WTC11 (cell line): ENCODE measurements around the gene SMAD3.

Source experiments
- CTCF ChIP-seq: fragments of 200-600 bp; IDR thresholded peaks from 2 replicates; pipeline ENCODE4 v1.8.0; 2022; ENCODE audit warnings: antibody characterized with exemption
- HMGXB4 ChIP-seq: sonication (generic); formaldehyde crosslinking; IDR thresholded peaks from 2 replicates; pipeline ENCODE4 v1.8.1; 2023; ENCODE audit warnings: mild to moderate bottlenecking, moderate library complexity, missing genetic modification reagents
- SP1 ChIP-seq: sonication (generic); formaldehyde crosslinking; conservative IDR thresholded peaks from 2 replicates; pipeline ENCODE4 v1.8.1; 2022; ENCODE audit warnings: missing genetic modification reagents
- TCF7 ChIP-seq: sonication (generic); formaldehyde crosslinking; IDR thresholded peaks from 2 replicates; pipeline ENCODE4 v1.8.0; 2022; ENCODE audit warnings: mild to moderate bottlenecking, low read depth, missing genetic modification reagents, moderate library complexity

GRCh38 chr15:67110958-67111864 lies 45.8 kb downstream of the SMAD3 start:
- TF ChIP-seq CTCF (no peak), HMGXB4 (no peak), TCF7 (CRISPR knock-in tag) (no peak), SP1 (CRISPR knock-in tag) (no peak)
